A673 (cell line): Measurements from ENCODE around the gene SPG7. TPM values are rescaled to one million over a fixed set of nuclear protein-coding genes. Genes with fewer than 3 reads are reported as not detected.

Source experiments
- BruUV-seq: library from RNA; stranded (reverse); fragments of 400-500 nt; replicated peaks from 2 replicates; lab custom pipeline; 2021; lab: Mats Ljungman, UMichigan
- CTCF ChIA-PET: fragments of 300-600 bp; sonication (Branson Sonifier 250); formaldehyde crosslinking; loops from one replicate; lab custom pipeline; 2022; ENCODE audit warnings: antibody characterized with exemption; lab: Charles Lee
- POLR2A ChIA-PET: fragments of 300-600 bp; sonication (Branson Sonifier 250); formaldehyde crosslinking; loops from one replicate; lab custom pipeline; 2022; ENCODE audit warnings: antibody characterized with exemption; ENCODE audit not compliant: low non-redundant PET; lab: Charles Lee
- DNase-seq: peaks from one replicate; pipeline ENCODE4 v3.0.0-alpha.2; 2015; ENCODE audit warnings: low spot score
- H3K27ac ChIP-seq: fragments of 200-600 bp; sonication (generic); 2 replicates; pipeline ENCODE4 v1.5.1; 2016; ENCODE audit warnings: mixed run types, low read depth, mild to moderate bottlenecking, mixed read lengths, antibody characterized with exemption, low read length; ENCODE audit not compliant: poor library complexity, severe bottlenecking
- H3K27me3 ChIP-seq: fragments of 200-600 bp; sonication (generic); replicated peaks from 2 replicates; pipeline ENCODE4 v1.6.1; 2017; ENCODE audit warnings: mixed run types, low read depth, mild to moderate bottlenecking, mixed read lengths, antibody characterized with exemption, low read length; ENCODE audit not compliant: insufficient read depth, poor library complexity
- H3K36me3 ChIP-seq: fragments of 200-600 bp; sonication (generic); 2 replicates; pipeline ENCODE4 v1.6.1; 2016; ENCODE audit warnings: mixed run types, mild to moderate bottlenecking, mixed read lengths, antibody characterized with exemption, low read length; ENCODE audit not compliant: insufficient read depth, poor library complexity, severe bottlenecking
- H3K4me1 ChIP-seq: fragments of 200-600 bp; sonication (generic); 2 replicates; pipeline ENCODE4 v1.6.1; 2017; ENCODE audit warnings: mixed run types, mild to moderate bottlenecking, mixed read lengths, antibody characterized with exemption, low read length; ENCODE audit not compliant: insufficient read depth, poor library complexity, severe bottlenecking
- H3K4me3 ChIP-seq: fragments of 200-600 bp; sonication (generic); 2 replicates; pipeline ENCODE4 v1.5.1; 2016; ENCODE audit warnings: low read depth, mixed run types, mild to moderate bottlenecking, mixed read lengths, low read length; ENCODE audit not compliant: poor library complexity, severe bottlenecking
- H3K9me3 ChIP-seq: fragments of 200-600 bp; sonication (generic); 2 replicates; pipeline ENCODE4 v1.6.1; 2016; ENCODE audit warnings: mixed run types, low read depth, mild to moderate bottlenecking, mixed read lengths, antibody characterized with exemption, low read length; ENCODE audit not compliant: poor library complexity, severe bottlenecking
- EZH2 ChIP-seq: fragments of 200-600 bp; sonication (generic); IDR thresholded peaks from 2 replicates; pipeline ENCODE4 v1.6.1; 2017; ENCODE audit warnings: borderline replicate concordance, low read depth, mild to moderate bottlenecking, mixed read lengths, antibody characterized with exemption, low read length; ENCODE audit not compliant: poor library complexity, severe bottlenecking
- intact Hi-C: fragments of 100-400 bp; cut with micrococcal nuclease; formaldehyde crosslinking; loops from one replicate; pipeline ENCODE4 v1.10.0; 2022; ENCODE audit not compliant: unreplicated experiment
- total RNA-seq: library from RNA; stranded (reverse); gene quantifications from 2 replicates; pipeline ENCODE4 v1.2.3, GENCODE V29; 2021
- TF ChIP-seq, protein P1 (sequence below): fragments of 300-800, 200-600 bp; sonication (generic); conservative IDR thresholded peaks from 2 replicates; pipeline ENCODE4 v1.5.1; 2017; ENCODE audit warnings: low read depth, mild to moderate bottlenecking, antibody characterized with exemption, low read length, moderate library complexity, mixed read lengths

Gene SPG7
- total RNA-seq, 1 experiment from 2014 or later = 113 TPM

DNA sequence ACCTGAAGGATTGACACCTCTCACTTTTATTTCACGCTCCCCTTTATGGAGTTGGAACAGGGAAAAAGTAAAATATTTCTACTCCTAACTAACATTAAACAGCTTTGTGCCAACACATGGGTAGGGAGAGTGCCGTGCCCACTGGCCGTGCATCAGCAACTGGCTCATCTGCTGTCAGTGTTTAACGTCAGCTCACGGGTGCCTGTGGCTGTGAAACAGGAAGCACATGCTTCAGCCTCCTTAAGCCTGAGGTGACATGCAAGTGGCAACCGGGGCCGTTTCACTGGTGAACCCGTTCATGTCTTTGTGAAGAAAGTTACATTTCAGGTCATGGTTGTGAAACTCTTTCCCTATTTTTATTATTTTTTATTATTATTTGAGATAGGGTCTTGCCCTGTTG is 3.2 kb downstream of the SPG7 start:
- ChIA-PET POLR2A (no interaction called here), CTCF (no interaction called here)
- intact Hi-C loops = no loop called here
- TF ChIP-seq, protein P1, sequence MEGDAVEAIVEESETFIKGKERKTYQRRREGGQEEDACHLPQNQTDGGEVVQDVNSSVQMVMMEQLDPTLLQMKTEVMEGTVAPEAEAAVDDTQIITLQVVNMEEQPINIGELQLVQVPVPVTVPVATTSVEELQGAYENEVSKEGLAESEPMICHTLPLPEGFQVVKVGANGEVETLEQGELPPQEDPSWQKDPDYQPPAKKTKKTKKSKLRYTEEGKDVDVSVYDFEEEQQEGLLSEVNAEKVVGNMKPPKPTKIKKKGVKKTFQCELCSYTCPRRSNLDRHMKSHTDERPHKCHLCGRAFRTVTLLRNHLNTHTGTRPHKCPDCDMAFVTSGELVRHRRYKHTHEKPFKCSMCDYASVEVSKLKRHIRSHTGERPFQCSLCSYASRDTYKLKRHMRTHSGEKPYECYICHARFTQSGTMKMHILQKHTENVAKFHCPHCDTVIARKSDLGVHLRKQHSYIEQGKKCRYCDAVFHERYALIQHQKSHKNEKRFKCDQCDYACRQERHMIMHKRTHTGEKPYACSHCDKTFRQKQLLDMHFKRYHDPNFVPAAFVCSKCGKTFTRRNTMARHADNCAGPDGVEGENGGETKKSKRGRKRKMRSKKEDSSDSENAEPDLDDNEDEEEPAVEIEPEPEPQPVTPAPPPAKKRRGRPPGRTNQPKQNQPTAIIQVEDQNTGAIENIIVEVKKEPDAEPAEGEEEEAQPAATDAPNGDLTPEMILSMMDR = no peak
- no peak for TF ChIP-seq EZH2
- no peak overlapping the region for H3K4me3 ChIP-seq
- H3K9me3 ChIP-seq = no peaks in the 10 kb centered on the region
- no peaks in the 10 kb centered on the region for H3K27me3 ChIP-seq
- H3K27ac ChIP-seq = no peak overlapping the region
- DNase-seq = no peak
- H3K4me1 ChIP-seq = peaks cover 13% of the 10 kb centered on the region
- BruUV-seq = no TSS peak
- peaks cover 41% of the 10 kb centered on the region for H3K36me3 ChIP-seq

DNA sequence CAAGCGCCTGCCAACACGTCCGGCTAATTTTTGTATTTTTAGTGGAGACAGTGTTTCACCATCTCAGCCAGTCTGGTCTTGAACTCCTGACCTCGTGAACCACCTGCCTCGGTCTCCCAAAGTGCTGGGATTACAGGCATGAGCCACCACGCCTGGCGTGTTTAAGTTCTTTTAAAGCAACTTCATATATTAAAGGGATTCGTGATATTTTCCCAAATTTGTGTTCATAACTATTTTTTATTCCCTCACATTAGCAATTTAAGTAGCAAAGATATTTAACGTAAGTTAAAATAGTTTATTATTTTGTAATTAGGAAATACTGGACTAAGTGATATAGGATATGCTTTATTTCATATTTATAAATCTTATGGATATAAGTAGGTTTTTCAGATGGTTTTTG is 4.2 kb downstream of the SPG7 start:
- no peak overlapping the region for H3K4me3 ChIP-seq
- ChIA-PET CTCF (no interaction called here), POLR2A (no interaction called here)
- no peaks in the 10 kb centered on the region for H3K27me3 ChIP-seq
- intact Hi-C loops = no loop called here
- H3K9me3 ChIP-seq = no peaks in the 10 kb centered on the region
- TF ChIP-seq, protein P1 = no peak
- TF ChIP-seq EZH2 = no peak
- peaks cover 46% of the 10 kb centered on the region for H3K36me3 ChIP-seq
- no peak overlapping the region for H3K27ac ChIP-seq
- peaks cover 7% of the 10 kb centered on the region for H3K4me1 ChIP-seq
- no peak for DNase-seq
- no TSS peak for BruUV-seq

DNA sequence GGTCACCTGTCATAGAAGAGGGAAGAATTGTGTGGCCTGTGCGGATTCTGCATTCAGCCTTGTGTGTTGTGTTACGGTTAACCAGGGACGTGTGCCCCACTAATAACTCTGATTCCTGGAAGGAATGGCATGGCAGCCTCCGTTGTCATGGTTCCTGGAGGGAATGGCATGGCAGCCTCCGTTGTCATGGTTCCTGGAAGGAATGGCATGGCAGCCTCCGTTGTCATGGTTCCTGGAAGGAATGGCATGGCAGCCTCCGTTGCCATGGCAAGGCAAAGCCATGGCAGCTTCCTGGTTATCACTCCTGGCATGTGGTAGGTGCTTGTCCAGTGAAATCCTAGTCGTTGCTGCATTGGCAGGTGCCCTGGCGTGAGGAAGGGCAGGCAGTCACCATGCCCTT is 8.9 kb downstream of the SPG7 start:
- no peaks in the 10 kb centered on the region for H3K27me3 ChIP-seq
- POLR2A ChIA-PET = no interaction called here

More for the DNA sequence above, 8.9 kb downstream of the SPG7 start:
- H3K9me3 ChIP-seq = no peaks in the 10 kb centered on the region
- CTCF ChIA-PET = no interaction called here
- H3K4me3 ChIP-seq = no peak overlapping the region
- BruUV-seq = no TSS peak
- no peak for DNase-seq
- no peak overlapping the region for H3K27ac ChIP-seq
- TF ChIP-seq, protein P1 = no peak
- TF ChIP-seq EZH2 = no peak
- no peaks in the 10 kb centered on the region for H3K4me1 ChIP-seq
- H3K36me3 ChIP-seq = peaks cover 58% of the 10 kb centered on the region
- intact Hi-C loops = no loop called here
